ENCODE results near the gene MYEOV. TPM values are rescaled to one million over a fixed set of nuclear protein-coding genes. Genes with fewer than 3 reads are reported as not detected.

Gene MYEOV
- total RNA-seq, 1 experiment from 2014 or later: 0.52 TPM

DNA sequence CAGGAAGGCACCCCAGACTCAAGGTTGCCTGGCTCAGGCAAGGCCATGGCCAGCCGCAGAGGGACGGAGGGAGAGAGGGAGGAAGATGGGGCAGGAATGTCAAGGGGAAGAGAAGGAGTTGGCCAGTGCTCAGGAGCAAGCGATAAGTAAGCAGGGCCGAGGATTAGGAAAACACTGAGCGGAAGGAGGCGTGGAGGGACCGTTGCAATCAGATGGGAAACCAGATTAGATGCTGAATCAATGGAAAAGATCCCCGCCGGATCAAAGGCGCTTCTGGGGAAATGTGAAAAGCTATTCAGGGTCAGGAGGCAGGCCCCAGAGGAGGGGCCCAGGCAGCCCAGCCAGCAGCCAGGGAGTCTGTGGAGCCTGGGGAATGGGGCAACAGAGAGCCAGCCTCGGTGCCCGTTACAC is 26.6 kb upstream of the MYEOV start:
- CTCF ChIA-PET: no interaction called here
- no peak for DNase-seq

GRCh38 chr11:69268911-69269310 is 25.0 kb upstream of the MYEOV start:
- DNase-seq: no peak
- H3K27me3 Mint-ChIP-seq (ENCODE audit: insufficient read depth, unreplicated experiment): no peaks in the 10 kb centered on the region
- Histone ChIP-seq H3K36me3 (ENCODE audit: control insufficient read depth, insufficient read depth, low read length) (no peaks in the 10 kb centered on the region), H3K27me3 (replicated peaks; ENCODE audit: control insufficient read depth, insufficient read depth, low read length) (no peaks in the 10 kb centered on the region), H3K4me1 (peaks cover 10% of the 10 kb centered on the region), H3K4me3 (ENCODE audit: low read depth, low read length) (no peak overlapping the region), H3K9me3 (no peaks in the 10 kb centered on the region)
- no TSS peak for BruUV-seq (replicated peaks)
- TF ChIP-seq, protein P1, sequence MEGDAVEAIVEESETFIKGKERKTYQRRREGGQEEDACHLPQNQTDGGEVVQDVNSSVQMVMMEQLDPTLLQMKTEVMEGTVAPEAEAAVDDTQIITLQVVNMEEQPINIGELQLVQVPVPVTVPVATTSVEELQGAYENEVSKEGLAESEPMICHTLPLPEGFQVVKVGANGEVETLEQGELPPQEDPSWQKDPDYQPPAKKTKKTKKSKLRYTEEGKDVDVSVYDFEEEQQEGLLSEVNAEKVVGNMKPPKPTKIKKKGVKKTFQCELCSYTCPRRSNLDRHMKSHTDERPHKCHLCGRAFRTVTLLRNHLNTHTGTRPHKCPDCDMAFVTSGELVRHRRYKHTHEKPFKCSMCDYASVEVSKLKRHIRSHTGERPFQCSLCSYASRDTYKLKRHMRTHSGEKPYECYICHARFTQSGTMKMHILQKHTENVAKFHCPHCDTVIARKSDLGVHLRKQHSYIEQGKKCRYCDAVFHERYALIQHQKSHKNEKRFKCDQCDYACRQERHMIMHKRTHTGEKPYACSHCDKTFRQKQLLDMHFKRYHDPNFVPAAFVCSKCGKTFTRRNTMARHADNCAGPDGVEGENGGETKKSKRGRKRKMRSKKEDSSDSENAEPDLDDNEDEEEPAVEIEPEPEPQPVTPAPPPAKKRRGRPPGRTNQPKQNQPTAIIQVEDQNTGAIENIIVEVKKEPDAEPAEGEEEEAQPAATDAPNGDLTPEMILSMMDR (IDR thresholded peaks at IDR 0.05; ENCODE audit: insufficient read depth in 1 of 2, low read depth in 1 of 2, low read length in 1 of 2, severe bottlenecking in 1 of 2, unreplicated experiment in 1 of 2): no peak
- H3K4me3 Mint-ChIP-seq (ENCODE audit: unreplicated experiment): no peak overlapping the region
- peaks cover 11% of the 10 kb centered on the region for H3K9me3 Mint-ChIP-seq (ENCODE audit: unreplicated experiment)
- intact Hi-C loops (cut with micrococcal nuclease; ENCODE audit: unreplicated experiment): no loop called here
- POLR2A ChIA-PET: no interaction called here
- no peaks in the 10 kb centered on the region for H3K36me3 Mint-ChIP-seq (ENCODE audit: insufficient read depth, unreplicated experiment)
- H3K4me1 Mint-ChIP-seq (ENCODE audit: low read depth, unreplicated experiment): peaks cover 2% of the 10 kb centered on the region
- H3K27ac Mint-ChIP-seq (ENCODE audit: unreplicated experiment): no peak overlapping the region
- CTCF ChIA-PET: interaction anchor here (0.6 kb wide), 1 partner anchor 214 kb away, joined by 3 read pairs; no protein-coding TSS in a partner anchor

More for the DNA sequence above, 26.6 kb upstream of the MYEOV start:
- no peaks in the 10 kb centered on the region for H3K36me3 Mint-ChIP-seq (ENCODE audit: insufficient read depth, unreplicated experiment)
- Histone ChIP-seq H3K4me3 (ENCODE audit: low read depth, low read length) (no peak overlapping the region), H3K9me3 (no peaks in the 10 kb centered on the region), H3K36me3 (ENCODE audit: control insufficient read depth, insufficient read depth, low read length) (no peaks in the 10 kb centered on the region), H3K4me1 (no peaks in the 10 kb centered on the region), H3K27me3 (replicated peaks; ENCODE audit: control insufficient read depth, insufficient read depth, low read length) (no peaks in the 10 kb centered on the region)
- BruUV-seq (replicated peaks): no TSS peak
- peaks cover 21% of the 10 kb centered on the region for H3K9me3 Mint-ChIP-seq (ENCODE audit: unreplicated experiment)
- no peaks in the 10 kb centered on the region for H3K4me1 Mint-ChIP-seq (ENCODE audit: low read depth, unreplicated experiment)
- no peak overlapping the region for H3K27ac Mint-ChIP-seq (ENCODE audit: unreplicated experiment)
- intact Hi-C loops (cut with micrococcal nuclease; ENCODE audit: unreplicated experiment): no loop called here
- POLR2A ChIA-PET: no interaction called here
- no peak overlapping the region for H3K4me3 Mint-ChIP-seq (ENCODE audit: unreplicated experiment)
- no peaks in the 10 kb centered on the region for H3K27me3 Mint-ChIP-seq (ENCODE audit: insufficient read depth, unreplicated experiment)
- TF ChIP-seq, protein P1 (IDR thresholded peaks at IDR 0.05; ENCODE audit: insufficient read depth in 1 of 2, low read depth in 1 of 2, low read length in 1 of 2, severe bottlenecking in 1 of 2, unreplicated experiment in 1 of 2): no peak

DNA sequence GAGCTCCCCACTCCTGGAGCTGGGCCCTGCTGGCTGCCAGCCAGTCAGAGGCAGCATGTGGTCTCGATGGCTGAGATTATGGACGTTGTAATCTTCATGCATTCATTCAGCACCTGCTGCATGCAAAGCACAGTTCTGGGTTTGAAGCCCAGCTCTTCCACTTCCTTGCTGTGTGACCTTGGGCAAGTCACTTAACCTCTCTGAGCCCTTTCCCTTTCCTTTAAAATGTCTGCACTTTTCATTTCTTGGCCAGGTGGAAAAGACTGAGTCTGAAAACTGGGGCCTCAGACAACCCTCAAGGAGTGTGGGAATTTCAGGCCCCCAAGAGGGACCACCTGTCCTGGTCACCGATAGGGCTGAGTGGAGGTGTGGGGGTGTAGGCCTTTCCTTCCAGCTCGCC is 24.6 kb upstream of the MYEOV start:
- CTCF ChIA-PET: interaction anchor here (0.6 kb wide), 1 partner anchor 215 kb away, joined by 3 read pairs; no protein-coding TSS in a partner anchor
- peaks cover 11% of the 10 kb centered on the region for H3K9me3 Mint-ChIP-seq (ENCODE audit: unreplicated experiment)
- no peaks in the 10 kb centered on the region for H3K36me3 ChIP-seq (ENCODE audit: control insufficient read depth, insufficient read depth, low read length)
- H3K4me3 Mint-ChIP-seq (ENCODE audit: unreplicated experiment): no peak overlapping the region
- intact Hi-C loops (cut with micrococcal nuclease; ENCODE audit: unreplicated experiment): no loop called here
- no peak for DNase-seq
- no peaks in the 10 kb centered on the region for H3K27me3 ChIP-seq (replicated peaks; ENCODE audit: control insufficient read depth, insufficient read depth, low read length)
- no peaks in the 10 kb centered on the region for H3K27me3 Mint-ChIP-seq (ENCODE audit: insufficient read depth, unreplicated experiment)
- peaks cover 7% of the 10 kb centered on the region for H3K4me1 Mint-ChIP-seq (ENCODE audit: low read depth, unreplicated experiment)
- H3K36me3 Mint-ChIP-seq (ENCODE audit: insufficient read depth, unreplicated experiment): no peaks in the 10 kb centered on the region
- peaks cover 15% of the 10 kb centered on the region for H3K4me1 ChIP-seq
- H3K4me3 ChIP-seq (ENCODE audit: low read depth, low read length): no peak overlapping the region
- TF ChIP-seq, protein P1 (IDR thresholded peaks at IDR 0.05; ENCODE audit: insufficient read depth in 1 of 2, low read depth in 1 of 2, low read length in 1 of 2, severe bottlenecking in 1 of 2, unreplicated experiment in 1 of 2): no peak
- POLR2A ChIA-PET: no interaction called here
- no peak overlapping the region for H3K27ac Mint-ChIP-seq (ENCODE audit: unreplicated experiment)
- no TSS peak for BruUV-seq (replicated peaks)
- no peaks in the 10 kb centered on the region for H3K9me3 ChIP-seq

Measured in Caco-2 (cell line).